HCT116 (cell line): ENCODE measurements around the gene ETNK1. TPM values are rescaled to one million over a fixed set of nuclear protein-coding genes. Genes with fewer than 3 reads are reported as not detected.

Experiments
- ATAC-seq: fragments of 200-7000 bp; cut with Tn5 transposase; 2 replicates; pipeline ENCODE4 v1.9.1; 2020; ENCODE audit warnings: mild to moderate bottlenecking, moderate library complexity
- BruUV-seq: library from RNA; stranded (reverse); fragments of 400-500 nt; replicated peaks from 2 replicates; lab custom pipeline; 2021; lab: Mats Ljungman, UMichigan
- CTCF ChIA-PET: fragments of 300-600 bp; sonication (Branson Sonifier 250); formaldehyde crosslinking; loops from one replicate; lab custom pipeline; 2021; ENCODE audit warnings: antibody characterized with exemption; lab: Charles Lee
- POLR2A ChIA-PET: fragments of 300-600, 350-600 bp; sonication (Branson Sonifier 250); formaldehyde crosslinking; loops from one replicate; lab custom pipeline; 2021; ENCODE audit warnings: antibody characterized with exemption; lab: Charles Lee
- RAD21 ChIA-PET, 2 experiments: fragments of 300-600 bp; sonication (Branson Sonifier 250); formaldehyde crosslinking; loops; one replicate each; lab custom pipeline; 2023; ENCODE audit warnings: low total read pairs in 2 of 2; ENCODE audit not compliant: uncharacterized antibody in 2 of 2, unreplicated experiment in 2 of 2, low non-redundant PET in 1 of 2; lab: Charles Lee
- DNase-seq: peaks from one replicate; pipeline ENCODE4 v3.0.0-alpha.2; 2010; ENCODE audit warnings: low read depth, low spot score
- H2AFZ ChIP-seq: fragments of 200-600 bp; shearing (Covaris generic), sonication (generic); 2 replicates; pipeline ENCODE4 v1.6.1; 2017; ENCODE audit warnings: low read depth, mixed run types, mixed read lengths, antibody characterized with exemption, low read length; ENCODE audit not compliant: poor library complexity, severe bottlenecking
- H3K27ac ChIP-seq: 2 replicates; pipeline ENCODE4 v1.5.1; 2012; ENCODE audit warnings: low read depth, low read length
- H3K27me3 ChIP-seq: fragments of 200-600 bp; sonication (generic); 2 replicates; pipeline ENCODE4 v1.6.1; 2016; ENCODE audit warnings: mixed run types, low read length, mixed read lengths; ENCODE audit not compliant: insufficient read depth
- H3K36me3 ChIP-seq, 2 experiments: fragments of 200-500 bp in 1 of 2; fragments of 200-600 bp in 1 of 2; sonication (Bioruptor generic) in 1 of 2; sonication (generic) in 1 of 2; 2 replicates each; pipeline versions ENCODE4 v1.5.1 to v1.6.1; 2014 to 2016; ENCODE audit warnings: low read length in 2 of 2, inconsistent platforms in 1 of 2, mixed read lengths in 1 of 2, mixed run types in 1 of 2; ENCODE audit not compliant: insufficient read depth in 2 of 2, control insufficient read depth in 1 of 2
- H3K4me1 ChIP-seq, 2 experiments: fragments of 200-600 bp in 1 of 2; sonication (generic) in 1 of 2; 2 replicates each; pipeline versions ENCODE4 v1.5.1 to v1.6.1; 2012 to 2017; ENCODE audit warnings: low read length in 2 of 2, inconsistent platforms in 1 of 2, mild to moderate bottlenecking in 1 of 2, mixed read lengths in 1 of 2, mixed run types in 1 of 2, moderate library complexity in 1 of 2; ENCODE audit not compliant: insufficient read depth in 2 of 2, control insufficient read depth in 1 of 2
- H3K4me2 ChIP-seq: fragments of 200-600 bp; sonication (generic); 2 replicates; pipeline ENCODE4 v1.6.1; 2017; ENCODE audit warnings: mixed run types, low read length, mixed read lengths
- H3K4me3 ChIP-seq, 2 experiments: fragments of 200-600 bp in 1 of 2; sonication (generic) in 1 of 2; replicated peaks in 1 of 2; 2 replicates each; pipeline ENCODE4 v1.5.1; 2011 to 2016; ENCODE audit warnings: low read length in 2 of 2, control low read depth in 1 of 2, low read depth in 1 of 2, mild to moderate bottlenecking in 1 of 2, mixed read lengths in 1 of 2, mixed run types in 1 of 2
- H3K79me2 ChIP-seq: fragments of 200-600 bp; sonication (generic); 2 replicates; pipeline ENCODE4 v1.6.1; 2017; ENCODE audit warnings: mild to moderate bottlenecking, mixed run types, low read length, moderate library complexity, mixed read lengths; ENCODE audit not compliant: insufficient read depth
- H3K9ac ChIP-seq: fragments of 200-600 bp; sonication (generic); 2 replicates; pipeline ENCODE4 v1.6.1; 2016; ENCODE audit warnings: low read length, mixed read lengths
- H3K9me2 ChIP-seq: fragments of 200-600 bp; sonication (generic), shearing (Covaris generic); 2 replicates; pipeline ENCODE4 v1.6.1; 2017; ENCODE audit warnings: mixed run types, mild to moderate bottlenecking, moderate library complexity; ENCODE audit not compliant: insufficient read depth
- H3K9me3 ChIP-seq, 2 experiments: fragments of 200-500 bp in 1 of 2; fragments of 200-600 bp in 1 of 2; sonication (Bioruptor generic) in 1 of 2; sonication (generic) in 1 of 2; 2 replicates each; pipeline ENCODE4 v1.6.1; 2014 to 2017; ENCODE audit warnings: low read length in 2 of 2, mixed read lengths in 2 of 2, inconsistent platforms in 1 of 2, low read depth in 1 of 2, mild to moderate bottlenecking in 1 of 2, mixed run types in 1 of 2, moderate library complexity in 1 of 2; ENCODE audit not compliant: control insufficient read depth in 1 of 2, insufficient read depth in 1 of 2
- H4K20me1 ChIP-seq: fragments of 200-600 bp; sonication (generic), shearing (Covaris generic); 2 replicates; pipeline ENCODE4 v1.6.1; 2017; ENCODE audit warnings: mixed run types, mild to moderate bottlenecking, moderate library complexity; ENCODE audit not compliant: insufficient read depth
- CEBPB ChIP-seq: IDR thresholded peaks from 2 replicates; pipeline ENCODE4 v1.6.1; 2012; ENCODE audit warnings: low read depth
- EGR1 ChIP-seq: IDR thresholded peaks from 2 replicates; pipeline ENCODE4 v1.6.1; 2012; ENCODE audit warnings: low read depth
- EZH2 ChIP-seq: fragments of 200-600 bp; sonication (generic); IDR thresholded peaks from 2 replicates; pipeline ENCODE4 v1.6.1; 2017; ENCODE audit warnings: antibody characterized with exemption, mixed run types
- REST ChIP-seq: IDR thresholded peaks from 2 replicates; pipeline ENCODE4 v1.6.1; 2012; ENCODE audit warnings: low read depth
- SIN3A ChIP-seq: IDR thresholded peaks from 2 replicates; pipeline ENCODE4 v1.6.1; 2012; ENCODE audit warnings: low read depth
- SP1 ChIP-seq: IDR thresholded peaks from 2 replicates; pipeline ENCODE4 v1.6.1; 2012; ENCODE audit warnings: low read depth
- TCF7L2 ChIP-seq: IDR thresholded peaks from 2 replicates; pipeline ENCODE4 v1.7.0; 2011; ENCODE audit warnings: borderline replicate concordance, inconsistent platforms; ENCODE audit not compliant: insufficient read depth, insufficient read length; ENCODE audit errors: extremely low read depth
- ZNF274 ChIP-seq: fragments of 200-500 bp; sonication (Bioruptor generic); IDR thresholded peaks from 2 replicates; pipeline ENCODE4 v1.6.1; 2014; ENCODE audit warnings: mild to moderate bottlenecking, low read depth, low read length, inconsistent platforms
- intact Hi-C: fragments of 100-400 bp; cut with micrococcal nuclease; formaldehyde crosslinking; loops from 2 replicates; pipeline ENCODE4 v1.10.0; 2022
- total RNA-seq: library from RNA; stranded (reverse); gene quantifications from one replicate; pipeline ENCODE4 v1.2.1, GENCODE V29; 2021; ENCODE audit not compliant: unreplicated experiment

The ETNK1 gene
- total RNA-seq, 1 experiment from 2014 or later, result 83.6 TPM

- RAD21 ChIA-PET, result no interaction called here
Observed at GRCh38 chr12:22689876-22690275, 64.9 kb downstream of the ETNK1 start.

More at GRCh38 chr12:22689876-22690275, 64.9 kb downstream of the ETNK1 start:
- Histone ChIP-seq H3K4me1 (no peaks in the 10 kb centered on the region), H3K79me2 (no peaks in the 10 kb centered on the region), H3K9ac (no peak overlapping the region), H2AFZ (no peak overlapping the region), H3K36me3 (0 out of 4 replicates have a peak, but pooled peaks cover 0 to 4% of the 10 kb centered on the region in 2 experiments), H3K9me3 (no peaks in the 10 kb centered on the region), H3K27me3 (no peaks in the 10 kb centered on the region), H3K9me2 (no peaks in the 10 kb centered on the region), H4K20me1 (peaks cover 5% of the 10 kb centered on the region; the same call in 1 of the 2 replicates), H3K4me2 (no peak overlapping the region), H3K27ac (no peak overlapping the region), H3K4me3 (no peak overlapping the region)
- DNase-seq (no peak), ATAC-seq (no peak)
- POLR2A ChIA-PET, result no interaction called here
- TF ChIP-seq SP1, result no peak
- no peak for TF ChIP-seq REST
- no peak for TF ChIP-seq ZNF274
- no peak for TF ChIP-seq EZH2
- no peak for TF ChIP-seq TCF7L2
- no peak for TF ChIP-seq EGR1
- TF ChIP-seq SIN3A, result no peak
- TF ChIP-seq CEBPB, result no peak
- no TSS peak for BruUV-seq
- intact Hi-C loops, result no loop called here
- CTCF ChIA-PET, result no interaction called here
